Measurements from ENCODE around the gene EEFSEC. TPM values are rescaled to one million over a fixed set of nuclear protein-coding genes. Genes with fewer than 3 reads are reported as not detected.

The EEFSEC gene
- total RNA-seq, 1 donor from 2014 or later, result 22.0 TPM

DNA sequence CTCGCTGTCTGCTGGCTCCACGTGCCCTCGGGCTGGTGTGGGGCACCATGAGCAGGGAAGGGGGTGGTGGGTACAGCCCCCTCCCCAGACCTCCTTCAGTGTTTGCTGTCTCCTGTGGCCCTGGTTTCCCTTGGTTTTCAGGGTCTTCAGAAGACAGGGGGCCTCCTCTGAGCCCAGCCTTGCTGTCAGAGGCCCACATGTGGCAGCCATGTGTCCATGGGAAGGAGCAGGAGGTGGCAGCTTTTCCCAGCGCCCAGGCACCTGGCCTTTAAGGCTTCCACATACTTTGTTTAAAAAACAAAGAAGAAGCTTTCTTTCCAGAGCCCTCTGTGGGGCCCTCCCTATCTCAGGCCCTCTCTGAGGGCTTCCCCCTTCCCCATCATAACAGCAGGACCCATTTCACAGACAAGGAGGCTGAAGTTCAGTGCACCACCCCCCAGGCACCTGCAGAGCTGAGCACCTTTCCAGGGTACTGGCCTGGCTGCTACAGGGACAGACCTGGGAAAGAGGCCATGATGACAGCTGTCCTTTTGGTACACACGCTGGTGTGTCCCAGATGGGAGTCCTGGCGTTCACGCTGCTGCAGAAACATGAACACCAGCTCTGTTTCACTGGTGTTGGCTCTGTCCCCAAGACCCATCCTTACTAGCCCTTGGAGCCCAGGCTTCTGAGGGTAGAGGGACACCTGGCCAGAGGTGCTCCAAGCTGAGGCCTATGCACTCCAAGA lies 239.7 kb downstream of the EEFSEC start:
- Mint-ChIP-seq H3K4me3 (ENCODE audit: low read depth) (no peak overlapping the region), H3K36me3 (ENCODE audit: low read depth) (no peaks in the 10 kb centered on the region), H3K27me3 (ENCODE audit: low read depth) (no peaks in the 10 kb centered on the region), H3K9me3 (no peaks in the 10 kb centered on the region), H3K27ac (no peak overlapping the region), H3K4me1 (ENCODE audit: low read depth) (no peaks in the 10 kb centered on the region)
- intact Hi-C loops (cut with micrococcal nuclease), result no loop called here
- DNase-seq (ENCODE audit: low spot score), result no peak

DNA sequence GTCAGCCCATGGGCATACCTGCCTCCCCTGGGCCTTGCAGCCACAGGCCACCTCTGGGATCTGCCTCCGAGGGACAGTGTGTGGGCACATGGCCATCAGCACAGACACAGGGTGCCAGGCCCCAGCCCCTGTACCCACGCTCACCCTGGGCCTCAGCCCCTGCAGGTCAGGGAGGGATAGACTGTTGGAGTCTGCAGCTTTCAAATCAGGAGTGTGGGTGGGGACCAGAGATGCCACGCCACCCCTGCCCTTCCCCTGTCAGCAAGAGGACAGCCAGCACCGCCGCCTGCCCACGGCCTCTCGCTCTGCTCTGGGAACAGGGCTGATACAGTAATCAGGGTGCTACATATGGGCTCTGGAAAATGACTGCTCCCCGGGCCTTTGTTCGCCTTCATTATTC lies 240.8 kb downstream of the EEFSEC start:
- no peak overlapping the region for H3K4me3 Mint-ChIP-seq (ENCODE audit: low read depth)
- no peaks in the 10 kb centered on the region for H3K36me3 Mint-ChIP-seq (ENCODE audit: low read depth)
- H3K27me3 Mint-ChIP-seq (ENCODE audit: low read depth), result no peaks in the 10 kb centered on the region
- H3K9me3 Mint-ChIP-seq, result no peaks in the 10 kb centered on the region
- H3K27ac Mint-ChIP-seq, result no peak overlapping the region
- no peak for DNase-seq (ENCODE audit: low spot score)
- H3K4me1 Mint-ChIP-seq (ENCODE audit: low read depth), result no peaks in the 10 kb centered on the region
- intact Hi-C loops (cut with micrococcal nuclease), result no loop called here

GRCh38 chr3:128395046-128395445 lies 241.8 kb downstream of the EEFSEC start:
- no peak overlapping the region for H3K4me3 Mint-ChIP-seq (ENCODE audit: low read depth)
- no peaks in the 10 kb centered on the region for H3K9me3 Mint-ChIP-seq

GRCh38 chr3:128395500-128396162 lies 242.3 kb downstream of the EEFSEC start:
- Mint-ChIP-seq H3K36me3 (ENCODE audit: low read depth) (no peaks in the 10 kb centered on the region), H3K27ac (no peak overlapping the region), H3K9me3 (no peaks in the 10 kb centered on the region), H3K27me3 (ENCODE audit: low read depth) (no peaks in the 10 kb centered on the region), H3K4me1 (ENCODE audit: low read depth) (no peaks in the 10 kb centered on the region), H3K4me3 (ENCODE audit: low read depth) (no peak overlapping the region)
- DNase-seq (ENCODE audit: low spot score), result no peak
- intact Hi-C loops (cut with micrococcal nuclease), result no loop called here

More at GRCh38 chr3:128395046-128395445, 241.8 kb downstream of the EEFSEC start:
- Mint-ChIP-seq H3K27me3 (ENCODE audit: low read depth) (no peaks in the 10 kb centered on the region), H3K36me3 (ENCODE audit: low read depth) (no peaks in the 10 kb centered on the region), H3K27ac (no peak overlapping the region), H3K4me1 (ENCODE audit: low read depth) (no peaks in the 10 kb centered on the region)
- intact Hi-C loops (cut with micrococcal nuclease), result no loop called here
- no peak for DNase-seq (ENCODE audit: low spot score)

DNA sequence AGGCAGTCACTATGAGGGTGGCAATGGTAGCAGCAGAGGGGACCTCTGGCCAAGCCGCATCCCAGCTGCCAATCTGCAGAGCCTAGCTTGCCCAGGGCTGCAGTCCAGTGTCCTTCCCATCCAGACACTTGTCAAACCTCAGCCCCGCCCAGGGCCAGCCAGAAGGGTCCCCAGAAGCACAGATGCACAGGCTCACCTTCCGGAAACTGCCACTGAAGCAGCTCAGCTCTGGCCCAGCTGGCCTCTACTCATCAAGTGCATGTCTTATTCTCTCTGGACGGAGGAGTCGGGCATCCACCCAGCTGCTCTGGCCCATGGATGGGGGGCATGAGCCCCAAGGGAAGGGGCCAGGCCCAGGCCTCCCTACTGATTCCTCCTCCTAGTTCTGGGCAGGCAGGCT lies 244.2 kb downstream of the EEFSEC start:
- Mint-ChIP-seq H3K36me3 (ENCODE audit: low read depth) (no peaks in the 10 kb centered on the region), H3K4me1 (ENCODE audit: low read depth) (no peaks in the 10 kb centered on the region), H3K4me3 (ENCODE audit: low read depth) (no peak overlapping the region), H3K9me3 (no peaks in the 10 kb centered on the region), H3K27me3 (ENCODE audit: low read depth) (no peaks in the 10 kb centered on the region), H3K27ac (no peak overlapping the region)
- no peak for DNase-seq (ENCODE audit: low spot score)
- intact Hi-C loops (cut with micrococcal nuclease), result no loop called here

GRCh38 chr3:128398586-128398985 lies 245.3 kb downstream of the EEFSEC start:
- Mint-ChIP-seq H3K27ac (no peak overlapping the region), H3K4me3 (ENCODE audit: low read depth) (no peak overlapping the region), H3K36me3 (ENCODE audit: low read depth) (no peaks in the 10 kb centered on the region), H3K9me3 (no peaks in the 10 kb centered on the region), H3K27me3 (ENCODE audit: low read depth) (no peaks in the 10 kb centered on the region), H3K4me1 (ENCODE audit: low read depth) (no peaks in the 10 kb centered on the region)
- no peak for DNase-seq (ENCODE audit: low spot score)
- intact Hi-C loops (cut with micrococcal nuclease), result no loop called here

DNA sequence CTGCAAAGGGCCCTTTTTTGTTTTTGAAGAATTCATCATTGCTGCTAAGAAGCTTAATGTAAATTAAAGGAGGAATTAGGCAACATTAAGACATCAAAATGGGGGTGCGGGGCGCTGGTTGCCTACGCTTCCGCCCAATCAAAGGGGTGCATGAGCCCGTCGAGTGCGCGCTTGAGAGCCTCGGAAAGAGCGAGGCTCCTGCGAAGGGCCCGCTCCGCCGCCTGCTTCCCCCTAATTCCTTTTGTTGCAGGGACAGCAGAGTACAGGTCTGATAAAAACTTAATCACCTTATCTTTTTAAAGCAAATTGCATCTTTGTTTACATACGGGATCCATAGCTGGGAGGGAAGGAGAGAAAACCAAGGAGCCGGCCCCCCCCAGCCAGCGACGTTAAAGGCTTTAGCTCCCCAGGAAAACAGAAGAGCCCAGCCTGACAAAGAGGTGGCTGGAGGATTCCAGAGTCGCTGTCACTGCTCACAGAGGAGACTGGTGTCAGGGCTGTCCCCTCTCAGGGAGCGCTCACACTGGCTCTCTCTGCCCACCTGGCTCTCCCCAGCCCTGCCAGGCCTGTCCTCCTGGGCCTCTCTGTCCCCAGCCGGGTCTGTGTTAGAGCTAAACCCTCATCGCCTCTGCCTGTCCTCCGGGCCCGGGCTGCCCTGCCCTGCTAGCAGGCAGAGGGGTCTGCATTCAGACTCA lies 246.1 kb downstream of the EEFSEC start:
- Mint-ChIP-seq H3K27me3 (ENCODE audit: low read depth) (no peaks in the 10 kb centered on the region), H3K4me1 (ENCODE audit: low read depth) (no peaks in the 10 kb centered on the region), H3K9me3 (no peaks in the 10 kb centered on the region), H3K36me3 (ENCODE audit: low read depth) (no peaks in the 10 kb centered on the region), H3K27ac (no peak overlapping the region), H3K4me3 (ENCODE audit: low read depth) (no peak overlapping the region)
- no peak for DNase-seq (ENCODE audit: low spot score)
- intact Hi-C loops (cut with micrococcal nuclease), result no loop called here

DNA sequence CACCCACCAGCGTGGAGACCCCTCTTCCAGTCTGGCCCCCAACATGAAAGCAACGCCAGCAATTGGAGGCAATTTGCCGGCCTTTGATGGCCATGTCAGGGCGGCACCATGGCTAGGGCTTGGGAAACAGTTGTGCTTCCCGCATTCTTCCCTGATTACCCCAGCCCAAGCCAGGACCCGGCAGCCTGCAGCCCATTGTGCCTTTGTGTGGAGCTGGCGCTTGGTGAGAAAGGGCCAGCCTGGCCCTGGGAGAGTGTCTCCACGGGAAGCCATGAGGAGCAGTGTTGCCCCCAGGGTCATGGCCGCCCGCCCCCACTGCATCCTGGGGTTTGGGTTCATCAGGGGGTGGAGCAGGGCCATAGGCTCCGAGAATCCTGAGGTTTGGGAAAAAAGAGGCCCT lies 247.4 kb downstream of the EEFSEC start:
- Mint-ChIP-seq H3K4me1 (ENCODE audit: low read depth) (no peaks in the 10 kb centered on the region), H3K36me3 (ENCODE audit: low read depth) (no peaks in the 10 kb centered on the region), H3K9me3 (no peaks in the 10 kb centered on the region), H3K27ac (no peak overlapping the region), H3K4me3 (ENCODE audit: low read depth) (no peak overlapping the region), H3K27me3 (ENCODE audit: low read depth) (no peaks in the 10 kb centered on the region)
- no peak for DNase-seq (ENCODE audit: low spot score)
- intact Hi-C loops (cut with micrococcal nuclease), result no loop called here

DNA sequence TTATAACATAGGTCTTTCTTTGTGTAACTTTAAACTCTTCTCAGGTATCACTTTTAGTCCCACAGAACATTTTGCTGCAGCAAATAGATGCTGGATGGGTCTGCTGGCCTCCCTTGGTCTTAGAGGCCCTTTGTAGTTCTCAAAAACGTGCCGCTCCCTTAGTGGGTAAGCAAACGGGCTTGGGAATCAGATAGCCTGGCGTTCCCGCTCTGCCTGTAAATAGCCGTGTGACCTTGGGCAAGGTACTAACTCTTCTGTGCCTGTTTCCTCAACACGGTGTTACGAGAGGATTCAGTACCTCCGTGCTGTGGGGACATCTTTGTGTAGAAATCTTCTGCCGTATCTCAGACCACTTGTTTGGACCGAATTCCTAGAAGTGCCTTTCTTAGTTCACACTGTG lies 249.0 kb downstream of the EEFSEC start:
- Mint-ChIP-seq H3K4me1 (ENCODE audit: low read depth) (no peaks in the 10 kb centered on the region), H3K9me3 (no peaks in the 10 kb centered on the region), H3K4me3 (ENCODE audit: low read depth) (no peak overlapping the region), H3K27me3 (ENCODE audit: low read depth) (no peaks in the 10 kb centered on the region), H3K27ac (no peak overlapping the region), H3K36me3 (ENCODE audit: low read depth) (no peaks in the 10 kb centered on the region)
- intact Hi-C loops (cut with micrococcal nuclease), result no loop called here
- no peak for DNase-seq (ENCODE audit: low spot score)

- Mint-ChIP-seq H3K36me3 (ENCODE audit: low read depth) (no peaks in the 10 kb centered on the region), H3K27me3 (ENCODE audit: low read depth) (no peaks in the 10 kb centered on the region), H3K4me1 (ENCODE audit: low read depth) (no peaks in the 10 kb centered on the region), H3K9me3 (no peaks in the 10 kb centered on the region), H3K27ac (no peak overlapping the region), H3K4me3 (ENCODE audit: low read depth) (no peak overlapping the region)
- intact Hi-C loops (cut with micrococcal nuclease), result no loop called here
- DNase-seq (ENCODE audit: low spot score), result no peak
These were observed 249.7 kb downstream of the EEFSEC start for GRCh38 chr3:128402998-128403397.

GRCh38 chr3:128404276-128405068 lies 251.2 kb downstream of the EEFSEC start:
- intact Hi-C loops (cut with micrococcal nuclease), result no loop called here
- H3K27me3 Mint-ChIP-seq (ENCODE audit: low read depth), result no peaks in the 10 kb centered on the region
- DNase-seq (ENCODE audit: low spot score), result no peak
- H3K36me3 Mint-ChIP-seq (ENCODE audit: low read depth), result no peaks in the 10 kb centered on the region
- H3K9me3 Mint-ChIP-seq, result no peaks in the 10 kb centered on the region
- no peaks in the 10 kb centered on the region for H3K4me1 Mint-ChIP-seq (ENCODE audit: low read depth)
- no peak overlapping the region for H3K27ac Mint-ChIP-seq
- H3K4me3 Mint-ChIP-seq (ENCODE audit: low read depth), result no peak overlapping the region

- intact Hi-C loops (cut with micrococcal nuclease), result no loop called here
- Mint-ChIP-seq H3K27me3 (ENCODE audit: low read depth) (no peaks in the 10 kb centered on the region), H3K9me3 (no peaks in the 10 kb centered on the region), H3K4me1 (ENCODE audit: low read depth) (no peaks in the 10 kb centered on the region), H3K36me3 (ENCODE audit: low read depth) (no peaks in the 10 kb centered on the region), H3K27ac (no peak overlapping the region), H3K4me3 (ENCODE audit: low read depth) (no peak overlapping the region)
- no peak for DNase-seq (ENCODE audit: low spot score)
These were observed 252.4 kb downstream of the EEFSEC start for GRCh38 chr3:128405554-128406277.
